NCI-H774 (cell line): ENCODE data around the gene ARFGAP2.
A peak's percentile ranks its signal among the peaks of the same experiment; 100 is the strongest.

Experiments
- DNase-seq: peaks from one replicate; lab custom pipeline; 2025; lab: John Stamatoyannopoulos, UW

The ARFGAP2 gene

DNA sequence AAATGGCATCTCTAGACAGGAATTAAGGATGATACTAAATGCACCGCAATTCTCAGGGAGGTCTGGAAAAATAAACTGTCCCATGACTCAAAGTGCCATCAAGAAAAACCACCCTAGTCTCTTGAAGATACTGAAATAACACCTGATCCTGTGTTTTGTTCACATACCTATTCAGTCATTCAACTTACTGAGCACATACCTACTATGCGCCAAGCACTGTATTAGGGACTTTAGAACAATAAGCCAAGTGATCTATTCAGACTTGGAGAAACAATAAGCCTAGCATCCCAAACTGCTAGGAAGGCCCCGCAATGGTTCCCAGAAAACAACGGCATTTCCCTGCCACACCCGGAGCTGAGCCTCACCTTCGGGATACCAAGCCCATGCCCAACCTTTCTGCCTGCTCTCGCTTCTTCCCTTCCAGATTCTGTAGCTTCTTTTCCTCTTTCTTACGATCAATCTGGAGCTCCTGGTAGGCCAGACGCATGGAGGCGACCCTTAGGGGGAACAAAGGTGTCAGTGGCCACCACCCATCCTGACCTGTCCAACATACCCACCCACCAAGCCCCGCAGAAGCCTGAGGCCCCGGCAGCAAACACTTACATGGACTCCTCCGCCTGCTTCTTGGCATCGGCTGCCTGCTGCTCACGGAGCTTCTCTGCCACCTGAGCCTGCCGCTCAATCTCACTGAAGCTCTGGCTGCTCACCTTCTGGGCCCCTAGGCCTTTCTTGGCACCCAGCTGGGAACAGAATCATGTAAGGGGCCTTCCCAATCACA, 5.4 kb downstream of the ARFGAP2 start:
- DNase-seq: no peak

DNA sequence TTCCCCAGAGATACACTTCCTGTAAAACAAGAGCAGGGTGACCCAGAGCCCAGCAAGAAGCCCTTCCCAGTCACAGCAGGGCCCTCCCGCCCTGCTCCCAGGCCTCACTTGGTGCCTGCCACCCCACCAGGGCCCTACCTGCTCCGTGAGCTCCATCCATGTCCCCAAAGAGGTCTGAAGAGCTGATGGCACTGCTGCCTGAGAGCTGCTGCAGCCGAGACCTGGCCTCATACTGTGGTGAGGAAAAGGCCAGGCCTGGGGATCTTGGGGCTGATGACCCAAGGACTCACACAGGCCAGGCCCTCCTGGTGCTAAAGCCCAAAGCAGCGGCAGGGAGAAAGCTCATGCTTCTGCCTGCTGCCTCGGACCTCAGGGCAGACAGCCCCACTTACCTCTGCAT, 10.3 kb downstream of the ARFGAP2 start:
- DNase-seq: no peak

DNA sequence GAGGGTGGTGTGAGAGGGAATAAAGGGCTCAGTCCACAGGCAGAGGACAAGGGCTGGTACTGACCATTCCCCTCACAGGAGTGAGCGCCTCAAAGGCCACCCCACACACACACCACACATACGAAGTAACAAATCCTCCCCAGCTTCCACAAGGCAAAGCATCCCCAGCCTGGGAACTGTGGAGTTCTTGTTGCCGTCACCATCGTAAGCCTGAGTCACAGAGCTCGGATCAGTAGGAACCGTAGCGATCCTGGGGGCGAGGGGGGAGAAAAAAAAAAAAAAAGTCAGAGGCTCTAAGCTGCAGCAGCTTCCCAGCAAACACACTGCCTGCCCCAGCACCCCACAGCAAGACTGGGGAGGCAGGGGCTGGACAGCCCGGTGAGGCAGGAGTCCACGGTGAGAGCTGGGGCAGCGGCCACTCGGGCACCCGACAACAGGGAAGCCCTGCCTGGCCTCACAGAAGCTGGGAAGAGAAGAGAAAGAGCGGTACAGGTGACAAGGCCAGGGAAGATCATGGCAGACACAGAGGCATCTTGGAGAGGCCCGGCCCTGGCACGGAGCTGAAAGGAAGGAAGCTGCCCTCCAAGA, 11.3 kb downstream of the ARFGAP2 start:
- no peak for DNase-seq

DNA sequence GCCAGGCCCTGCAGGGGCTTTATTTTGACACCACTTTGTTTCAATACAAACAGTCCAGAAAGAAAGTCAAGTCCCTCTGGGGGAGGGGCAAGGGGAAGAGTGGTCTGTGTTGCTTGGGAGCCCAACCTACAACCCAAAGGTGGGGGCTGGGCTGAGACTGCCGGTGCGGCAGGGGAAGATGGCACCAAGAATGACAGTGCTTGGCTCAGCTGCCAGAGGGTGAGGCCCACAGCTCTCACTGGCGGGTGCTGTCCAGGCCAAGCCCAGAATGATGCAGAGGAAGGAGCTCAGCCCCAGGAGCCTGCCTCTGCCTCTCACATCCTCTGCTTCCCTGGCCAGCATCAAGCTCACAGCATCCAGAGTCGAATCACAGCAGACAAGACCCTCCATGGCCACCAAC, 12.4 kb downstream of the ARFGAP2 start:
- DNase-seq: no peak

DNA sequence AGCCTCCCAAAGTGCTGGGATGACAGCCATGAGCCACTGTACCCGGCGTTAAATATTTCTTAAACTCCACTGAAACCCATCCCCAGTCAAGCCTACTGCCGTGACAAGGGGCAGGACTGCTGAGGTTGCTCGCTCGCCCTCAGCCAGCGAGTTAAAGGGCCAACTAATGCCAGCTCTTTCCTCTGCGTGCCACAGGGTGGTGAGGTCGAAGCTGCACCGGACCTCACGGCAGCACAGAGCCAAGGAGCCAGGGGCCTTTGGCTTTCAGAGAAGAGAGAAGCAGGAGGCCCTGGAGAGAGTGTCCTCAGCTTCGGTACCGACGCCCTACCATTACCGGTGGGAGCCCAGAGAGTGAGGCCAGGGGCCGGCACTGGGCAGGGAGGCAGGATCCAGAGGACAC, 12.8 kb downstream of the ARFGAP2 start:
- no peak for DNase-seq

DNA sequence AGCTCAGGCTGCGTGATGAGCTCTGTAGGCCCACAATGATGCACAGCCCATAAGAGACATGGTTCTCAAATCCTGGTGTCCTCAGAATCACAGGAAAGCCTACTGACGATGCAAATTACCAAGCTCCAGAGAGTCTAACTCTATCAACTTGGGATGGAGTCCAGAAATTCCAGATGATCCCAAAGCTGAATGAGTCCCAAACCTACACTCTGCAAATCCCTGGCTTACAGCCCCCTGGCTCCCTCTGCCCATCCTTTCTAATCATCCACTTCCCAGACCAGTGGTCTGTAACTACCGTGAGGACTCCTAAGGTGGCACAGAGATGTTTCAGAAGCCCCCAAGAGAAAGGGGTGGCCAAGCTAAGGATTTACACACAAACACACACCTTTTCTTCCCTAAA, 13.5 kb downstream of the ARFGAP2 start:
- DNase-seq: no peak

DNA sequence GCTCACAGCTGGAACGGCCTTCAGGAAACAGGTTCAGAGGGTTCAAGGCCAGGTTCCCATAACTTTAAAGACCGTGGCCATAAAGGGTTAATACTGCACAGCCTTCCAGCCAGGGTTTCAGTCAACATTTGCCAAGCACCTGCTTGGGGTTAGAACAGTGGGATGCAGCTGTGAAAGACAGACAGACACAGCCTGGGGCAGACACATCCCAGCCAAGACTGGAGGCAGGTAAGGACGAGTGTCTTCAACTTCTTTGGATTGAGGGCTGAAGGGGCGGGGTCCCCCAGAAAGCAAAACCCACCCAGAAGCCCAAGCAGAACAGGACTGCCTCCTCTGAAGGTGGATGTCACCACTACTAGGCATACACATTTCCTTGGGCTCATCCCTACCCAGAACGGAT, 14.3 kb downstream of the ARFGAP2 start:
- no peak for DNase-seq

DNA sequence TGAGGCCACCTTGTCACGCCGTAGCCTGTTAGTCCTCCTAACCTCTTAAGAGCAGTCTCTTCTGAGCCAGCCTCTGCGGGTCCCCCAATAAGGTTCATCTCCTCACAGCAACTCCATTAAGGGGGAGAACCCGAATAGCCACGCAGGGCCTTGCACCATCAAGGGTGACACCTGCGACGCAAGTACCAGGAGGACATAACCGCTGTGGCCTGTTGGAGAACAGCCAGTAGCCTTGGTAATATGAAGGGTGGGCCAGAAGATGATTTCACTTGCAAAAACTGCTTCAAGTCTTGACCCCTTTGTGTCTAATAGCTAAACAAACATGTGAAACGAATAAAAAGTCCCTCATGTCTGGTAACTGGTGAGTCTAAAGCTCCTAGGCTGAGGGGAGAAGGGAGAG, 14.8 kb downstream of the ARFGAP2 start:
- DNase-seq: no peak

DNA sequence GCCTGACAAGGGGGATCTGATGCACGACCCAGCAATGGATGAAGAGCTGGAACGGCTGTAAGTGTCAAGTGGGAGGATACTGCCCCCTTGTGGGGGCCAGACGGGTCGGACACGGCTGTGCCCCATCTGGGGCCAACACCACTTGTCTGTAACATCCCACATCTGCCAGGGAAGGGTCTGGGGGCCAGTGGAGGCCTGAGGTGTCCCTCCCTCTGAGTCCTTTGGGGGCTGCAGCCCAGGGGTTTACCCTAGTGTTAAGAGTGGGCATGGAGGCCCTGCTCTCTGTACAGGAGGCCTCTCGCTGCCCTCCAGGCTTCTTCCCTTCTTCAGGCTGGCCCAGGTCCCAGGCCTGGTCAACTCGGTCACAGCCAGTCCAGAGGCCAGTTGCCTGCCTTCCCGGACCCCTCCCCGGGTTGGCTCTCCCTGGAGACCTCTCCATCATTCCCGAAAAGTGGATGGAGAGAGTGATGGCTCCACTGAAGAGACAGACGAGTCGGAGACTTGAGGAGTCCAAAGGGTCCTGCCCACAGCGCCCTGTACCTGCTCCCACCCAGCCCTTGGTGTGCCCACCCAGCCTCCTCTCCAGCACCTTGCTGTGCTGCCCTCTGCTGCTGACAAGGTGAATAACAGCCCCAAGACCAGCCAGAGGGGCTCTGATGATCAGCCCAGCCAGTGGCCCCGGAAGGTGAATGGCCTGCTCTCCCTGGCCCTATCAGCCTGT, 15.4 kb downstream of the ARFGAP2 start:
- peak; percentile 24 for DNase-seq

DNA sequence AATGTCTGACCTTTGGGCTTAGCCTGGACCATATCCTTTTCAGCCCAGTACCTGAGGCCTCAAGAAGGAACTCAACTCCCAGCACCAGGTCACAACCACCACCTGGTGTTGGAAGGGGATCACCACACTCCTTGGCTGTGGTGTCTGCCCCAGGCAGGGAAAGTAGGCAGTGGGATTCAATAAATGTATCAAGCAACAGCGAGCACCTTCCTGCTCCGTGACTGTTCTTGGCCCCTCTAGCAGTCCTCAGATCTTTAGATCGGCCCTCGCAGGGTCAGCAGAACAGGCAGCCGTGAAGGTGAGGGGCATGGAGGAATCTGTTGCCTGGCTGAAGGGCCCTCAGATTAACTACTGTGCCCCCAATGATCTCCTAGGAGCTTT, 15.9 kb downstream of the ARFGAP2 start:
- DNase-seq: no peak

DNA sequence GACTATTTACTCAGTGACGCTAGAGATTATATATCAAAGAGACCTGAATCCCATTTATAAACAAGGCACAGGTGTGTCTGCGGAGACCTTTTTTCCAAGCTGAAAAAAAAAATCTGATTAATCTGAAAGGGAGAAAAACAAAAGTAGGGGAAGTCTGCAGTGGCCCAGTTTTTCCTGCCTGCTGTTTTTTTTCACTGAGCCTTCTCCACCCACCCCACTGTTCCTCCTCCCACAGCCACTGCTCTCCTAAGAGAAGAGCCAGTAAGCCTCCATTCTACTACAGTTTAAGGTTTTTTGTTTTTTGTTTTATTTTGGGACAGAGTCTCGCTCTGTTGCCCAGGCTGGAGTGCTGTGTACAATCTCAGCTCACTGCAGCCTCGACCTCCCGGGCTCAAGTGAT, 18.4 kb downstream of the ARFGAP2 start:
- no peak for DNase-seq

DNA sequence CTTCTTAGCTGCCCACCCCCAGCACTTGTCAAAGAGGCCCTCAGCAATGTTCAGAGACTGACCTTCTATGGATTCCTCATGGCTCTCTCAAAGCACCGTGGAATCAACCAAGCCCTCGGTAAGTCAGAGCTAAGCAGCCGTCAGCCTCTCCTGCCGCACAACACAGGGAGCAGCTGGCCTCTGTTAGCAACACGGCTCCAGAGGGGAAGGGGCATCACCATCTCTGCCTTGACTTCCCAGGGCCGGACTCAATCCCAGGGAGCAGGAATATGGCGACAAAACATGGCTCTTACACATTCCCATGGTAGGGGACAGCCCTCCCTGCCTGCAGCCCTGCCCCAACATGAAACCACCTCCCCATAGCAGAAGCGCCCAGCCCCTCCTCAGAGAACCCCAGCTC, 18.9 kb downstream of the ARFGAP2 start:
- no peak for DNase-seq

DNA sequence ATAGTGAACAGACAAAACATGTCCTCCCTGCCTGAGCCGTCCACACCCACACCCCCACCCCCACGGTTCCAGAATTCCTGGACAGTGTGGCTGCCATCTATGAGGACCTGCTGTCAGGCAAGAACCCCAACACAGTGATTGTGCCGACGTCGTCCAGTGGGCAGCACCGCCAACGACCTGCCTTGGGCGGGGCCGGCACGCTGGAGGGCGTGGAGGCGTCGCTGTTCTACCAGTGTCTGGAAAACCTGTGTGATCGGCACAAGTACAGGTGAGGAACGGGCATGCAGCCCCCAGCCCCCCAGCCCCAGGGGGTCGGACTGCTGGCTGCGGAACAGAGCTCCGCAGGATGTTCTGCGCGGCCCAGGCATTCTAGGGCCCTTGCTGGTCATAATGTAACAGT, 19.7 kb downstream of the ARFGAP2 start:
- DNase-seq: no peak

DNA sequence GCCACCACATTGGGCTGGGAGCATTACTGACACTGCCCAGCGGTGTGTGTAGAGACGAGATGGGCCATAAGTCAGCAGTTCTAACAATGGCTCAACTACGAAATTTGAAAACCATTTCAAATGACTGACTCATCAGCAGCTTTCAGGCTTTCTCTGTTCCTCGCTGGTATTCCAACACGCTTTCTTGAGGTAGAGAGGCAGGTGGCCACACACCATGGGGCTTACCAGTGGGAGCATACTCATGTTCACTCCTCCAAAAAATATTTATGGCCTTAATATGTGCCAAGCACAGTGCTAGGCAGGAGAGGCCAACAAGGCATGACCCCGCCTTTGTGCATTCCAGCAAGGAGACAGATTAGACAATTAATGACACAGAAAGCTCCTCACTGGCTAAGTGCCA, 20.3 kb downstream of the ARFGAP2 start:
- DNase-seq: no peak

DNA sequence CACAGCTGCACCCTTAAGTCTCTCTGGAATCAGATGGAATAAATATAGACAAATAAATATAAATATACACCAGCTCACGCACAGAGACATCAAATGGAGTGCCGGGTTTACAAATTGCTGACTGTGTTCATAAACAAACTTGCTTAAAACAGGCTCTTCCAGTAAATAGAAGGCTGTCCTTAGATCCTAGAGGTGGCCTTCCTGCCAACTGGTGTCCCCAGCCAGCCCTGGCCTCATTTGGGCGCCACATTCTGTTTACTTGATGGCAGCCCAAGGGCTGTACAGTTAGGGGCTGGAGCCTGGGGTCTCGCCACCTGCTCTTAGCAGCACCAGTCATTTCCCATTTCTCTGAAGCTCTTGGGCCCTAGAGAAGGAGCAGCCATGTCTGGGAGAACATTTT, 20.8 kb downstream of the ARFGAP2 start:
- DNase-seq: no peak

DNA sequence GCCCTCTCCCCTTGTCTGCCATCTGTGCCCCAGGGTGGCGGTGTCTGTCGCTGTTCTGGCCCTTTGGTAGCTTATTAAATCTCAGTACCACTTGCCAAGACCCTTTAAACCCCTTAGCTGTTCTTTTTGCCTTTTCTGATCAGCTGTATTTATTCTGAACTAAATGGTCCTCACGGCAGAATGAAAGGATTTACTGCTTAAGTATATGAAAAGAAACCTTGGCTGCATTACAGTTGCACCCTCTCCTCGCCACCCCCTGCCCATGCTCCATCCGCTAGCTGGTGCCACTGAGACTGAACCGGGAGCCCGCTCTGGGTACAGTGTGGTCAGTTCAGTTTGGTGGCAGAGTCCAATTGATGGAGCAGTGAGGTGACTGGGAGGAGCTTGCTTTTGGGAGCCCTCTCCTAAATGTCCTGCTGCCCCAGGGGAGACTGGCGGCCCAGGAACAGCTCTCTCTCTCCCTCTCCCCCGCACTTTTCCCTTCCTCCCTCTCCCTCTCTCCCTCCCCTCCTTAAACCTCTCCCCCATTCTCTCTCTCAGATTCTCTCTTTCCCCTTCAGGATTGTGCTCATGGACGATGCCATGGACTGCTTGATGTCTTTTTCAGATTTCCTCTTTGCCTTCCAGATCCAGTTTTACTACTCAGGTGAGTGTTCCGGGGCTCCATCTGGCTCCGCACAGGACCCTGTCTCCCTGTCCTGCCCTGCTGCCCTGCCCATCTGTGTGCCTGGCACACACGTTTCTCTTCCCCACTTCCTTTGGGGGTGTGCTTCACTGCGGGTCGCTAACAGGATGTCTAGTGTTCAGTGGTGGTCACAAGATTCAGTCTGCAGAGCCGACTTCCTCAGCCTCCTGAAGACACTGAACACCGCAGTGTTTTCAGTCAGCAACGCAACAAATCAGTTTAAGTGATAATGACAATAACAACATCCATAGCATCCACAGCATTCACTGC, 21.8 kb downstream of the ARFGAP2 start:
- no peak for DNase-seq

DNA sequence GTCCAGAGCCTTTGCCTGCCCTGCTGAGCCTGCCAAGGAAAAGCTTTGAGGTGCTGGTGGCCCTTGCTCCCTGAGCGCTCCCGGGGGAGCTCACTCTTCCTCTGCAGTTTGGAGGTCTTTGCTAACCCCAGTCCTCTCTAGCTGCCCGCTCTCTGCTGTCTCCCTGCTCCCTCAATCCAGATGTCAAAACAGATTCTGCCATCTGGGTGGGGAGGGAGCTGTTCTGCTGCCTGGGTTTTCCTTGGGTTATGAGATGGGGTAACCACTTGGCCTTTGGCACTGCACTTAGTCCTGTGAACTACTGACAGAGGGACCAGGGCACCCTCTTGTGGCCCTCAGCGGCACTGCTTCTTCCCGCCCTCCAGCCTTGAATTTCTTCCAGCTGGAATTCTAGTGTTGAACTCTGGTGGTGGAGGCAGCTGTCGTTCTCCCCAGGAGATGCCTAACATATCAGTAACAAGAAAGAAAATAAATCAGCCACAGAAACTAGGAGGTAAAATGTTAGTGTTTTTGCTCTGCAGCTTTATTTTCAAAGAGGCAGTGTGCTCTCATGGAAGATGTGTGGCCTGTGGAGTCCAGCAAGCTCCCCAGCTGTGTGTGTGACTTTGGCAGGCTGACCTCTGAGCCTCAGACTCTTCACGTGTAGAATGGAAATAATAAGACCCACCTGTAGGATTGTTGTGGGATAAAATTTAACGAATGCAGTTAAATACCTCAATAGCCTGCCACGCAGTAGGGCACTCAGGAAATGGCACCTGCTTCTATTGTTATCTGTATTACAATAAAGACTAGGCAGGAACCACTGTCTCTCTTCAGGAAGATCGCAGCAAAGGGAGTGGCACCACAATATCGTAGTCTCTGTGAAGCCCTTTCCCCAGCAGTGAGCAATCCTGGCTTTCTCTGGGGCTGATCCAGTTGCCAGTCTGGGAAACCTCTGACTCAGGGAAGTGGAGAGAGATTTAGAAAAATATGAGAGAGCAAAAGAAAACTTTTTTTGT, 23.4 kb downstream of the ARFGAP2 start:
- DNase-seq: peak; percentile 74

DNA sequence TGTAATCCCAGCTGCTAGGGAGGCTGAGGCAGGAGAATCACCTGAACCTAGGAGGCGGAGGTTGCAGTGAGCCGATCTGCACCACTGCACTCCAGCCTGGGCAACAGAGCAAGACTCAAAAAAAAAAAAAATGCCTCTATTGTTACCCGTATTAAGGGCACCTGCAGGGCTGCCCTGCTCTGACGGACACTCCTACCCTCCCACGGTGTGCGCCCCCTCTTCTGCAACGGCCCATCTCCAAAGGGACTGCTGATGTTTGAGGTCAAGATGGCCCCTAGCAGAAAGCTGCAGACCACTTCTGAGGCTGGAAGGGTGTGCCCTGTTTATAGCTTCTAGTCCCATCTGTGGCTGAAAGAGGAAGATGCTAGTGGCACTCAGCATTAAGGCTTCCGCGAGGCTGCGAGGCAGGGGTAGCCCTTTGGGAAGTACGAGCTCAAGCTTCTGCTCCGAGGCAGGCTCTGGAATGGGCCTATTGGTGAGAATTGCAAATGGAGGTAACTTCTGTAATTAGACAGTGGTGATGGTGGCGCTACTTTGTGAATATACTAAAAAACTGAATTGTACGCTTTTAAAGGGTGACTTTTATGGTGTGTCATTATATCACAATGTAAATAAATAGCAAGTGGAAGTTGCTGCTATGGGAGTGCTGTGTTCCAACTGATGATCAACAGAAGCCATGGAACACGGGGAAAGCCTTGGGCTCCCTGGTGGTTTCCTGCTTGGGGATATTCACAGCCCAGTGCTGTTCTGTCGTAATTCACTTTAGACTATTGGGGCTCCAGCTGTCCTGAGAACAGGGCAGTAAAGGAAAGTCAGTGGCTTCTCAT, 24.3 kb downstream of the ARFGAP2 start:
- DNase-seq: no peak

DNA sequence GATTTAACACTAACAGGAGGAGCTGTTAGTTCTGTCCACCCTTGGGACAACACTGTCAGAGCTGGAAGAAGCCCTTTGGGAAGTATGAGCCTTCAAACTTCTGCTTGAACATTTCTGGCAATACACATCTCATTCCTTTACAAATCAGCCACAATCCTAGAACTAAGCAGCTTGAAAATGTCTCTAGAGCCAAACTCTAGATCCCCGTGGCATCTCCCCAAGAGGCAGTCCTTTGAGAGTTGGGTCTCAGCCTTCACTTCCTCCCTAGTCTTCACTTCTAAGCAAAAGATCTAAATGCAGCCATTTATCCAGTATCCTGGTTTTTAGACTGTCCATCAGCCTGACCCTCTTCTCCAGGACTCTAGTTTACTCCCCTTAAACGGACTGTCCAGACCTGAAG, 26.9 kb downstream of the ARFGAP2 start:
- no peak for DNase-seq

DNA sequence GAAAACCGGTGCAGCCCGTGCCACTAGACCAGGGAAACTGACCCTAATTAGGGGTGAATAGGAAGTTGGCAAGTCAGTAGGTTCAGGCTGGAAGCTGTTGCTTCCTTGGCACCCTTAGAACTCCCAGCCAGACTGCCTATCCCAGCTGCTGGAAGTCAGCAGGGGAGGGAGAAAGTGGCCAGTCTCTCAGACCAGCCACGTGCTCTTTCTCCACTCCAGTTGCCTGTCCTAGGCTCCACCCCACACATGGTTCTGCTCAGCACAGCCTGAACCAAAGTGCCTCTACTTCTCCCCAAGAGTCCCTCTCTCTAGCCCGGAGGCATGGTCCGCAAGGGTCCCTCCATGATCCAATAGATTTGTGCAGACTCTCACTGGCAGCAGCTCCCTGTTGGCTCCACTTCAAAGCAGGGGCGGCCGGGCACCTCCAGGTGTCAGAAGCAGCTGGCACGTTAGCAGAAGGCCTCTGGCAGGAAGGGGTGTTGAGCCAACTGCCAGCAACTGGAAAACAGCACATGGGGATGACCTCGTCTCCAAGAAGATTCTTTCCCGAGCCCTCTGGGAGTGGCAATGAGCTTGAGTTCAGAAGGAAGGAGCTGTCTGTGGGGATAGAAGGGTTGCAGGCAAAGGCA, 27.7 kb downstream of the ARFGAP2 start:
- no peak for DNase-seq
